ENCODE data around the gene ANKRD60.
A peak's percentile ranks its signal among the peaks of the same experiment; 100 is the strongest.

Gene ANKRD60

DNA sequence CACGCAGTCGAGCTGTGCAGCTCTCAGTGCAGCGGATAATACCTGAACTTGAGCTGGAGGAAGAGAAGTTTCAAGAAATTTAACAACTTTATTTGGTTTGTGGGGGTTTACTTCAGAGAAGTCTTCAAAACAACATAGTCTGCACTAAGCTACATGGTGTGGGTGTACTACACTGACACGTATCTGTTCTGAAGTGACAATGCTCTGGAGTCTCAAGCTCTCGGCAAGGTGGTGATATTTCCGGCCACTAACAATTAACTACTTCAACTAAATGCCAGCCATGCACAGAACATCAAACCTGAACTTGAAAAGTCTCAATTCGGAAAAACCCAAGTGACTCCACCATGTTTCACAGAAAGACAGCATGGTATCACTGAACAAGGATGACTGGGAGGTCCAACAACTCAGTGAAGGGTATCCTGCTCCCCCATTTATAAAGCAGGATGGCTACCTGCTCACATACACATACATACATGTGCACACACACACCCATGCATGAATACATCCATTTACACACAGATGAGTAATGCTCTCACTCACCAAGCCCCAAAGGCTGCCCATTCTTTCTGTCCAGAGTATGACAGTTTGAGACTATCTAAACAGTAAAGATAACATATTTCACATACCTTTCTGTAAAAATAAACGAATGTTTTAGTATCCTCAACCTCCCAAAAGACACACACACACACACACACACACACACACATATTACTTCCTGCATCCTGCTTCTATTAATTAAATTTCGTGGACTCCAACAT lies 15.4 kb upstream of the ANKRD60 start:
- no peak for DNase-seq

DNA sequence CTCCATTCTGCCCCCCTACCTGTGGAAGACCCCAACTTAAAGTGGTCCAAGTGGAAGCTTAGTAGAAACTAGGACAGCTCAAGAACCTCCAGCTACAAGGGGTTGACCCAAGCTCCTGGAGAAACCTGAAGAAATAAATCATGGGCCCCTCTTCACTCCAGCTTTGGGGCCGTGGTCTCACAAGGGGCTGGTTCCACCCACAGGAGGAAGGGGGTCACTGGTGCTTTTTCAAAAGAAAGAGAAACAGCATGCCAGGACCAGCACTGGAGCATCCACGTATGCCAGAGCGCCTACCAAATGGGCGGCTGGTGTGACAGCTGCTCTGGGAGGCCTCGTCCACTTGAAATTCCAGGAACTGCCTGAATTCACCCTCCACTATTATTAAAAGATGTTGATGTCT lies 14.4 kb upstream of the ANKRD60 start:
- DNase-seq = no peak

- DNase-seq = no peak
Measured at GRCh38 chr20:58241766-58242465, 13.5 kb upstream of the ANKRD60 start.

GRCh38 chr20:58240471-58240870 lies 12.0 kb upstream of the ANKRD60 start:
- no peak for DNase-seq

DNA sequence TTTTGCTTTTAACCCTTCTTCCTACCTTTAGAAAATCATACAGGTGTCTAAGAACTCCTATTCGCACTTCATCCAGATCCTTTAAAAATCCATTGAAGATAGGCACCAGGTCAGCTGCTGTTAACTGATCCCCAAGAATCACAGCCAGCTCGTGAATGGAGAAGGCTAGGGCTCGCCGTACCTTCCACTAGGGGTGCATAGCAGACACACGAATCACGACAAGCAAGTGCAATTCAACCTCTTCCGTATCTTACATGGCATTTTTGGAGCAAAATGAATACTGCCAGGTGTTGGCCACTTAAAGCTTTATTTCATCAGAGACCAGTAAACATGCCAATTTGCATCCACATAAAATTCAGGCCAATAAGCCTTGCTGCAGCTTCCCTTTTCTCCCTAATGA lies 10.8 kb upstream of the ANKRD60 start:
- DNase-seq = no peak

- no peak for DNase-seq
Measured at GRCh38 chr20:58238490-58238889, 10.0 kb upstream of the ANKRD60 start.

DNA sequence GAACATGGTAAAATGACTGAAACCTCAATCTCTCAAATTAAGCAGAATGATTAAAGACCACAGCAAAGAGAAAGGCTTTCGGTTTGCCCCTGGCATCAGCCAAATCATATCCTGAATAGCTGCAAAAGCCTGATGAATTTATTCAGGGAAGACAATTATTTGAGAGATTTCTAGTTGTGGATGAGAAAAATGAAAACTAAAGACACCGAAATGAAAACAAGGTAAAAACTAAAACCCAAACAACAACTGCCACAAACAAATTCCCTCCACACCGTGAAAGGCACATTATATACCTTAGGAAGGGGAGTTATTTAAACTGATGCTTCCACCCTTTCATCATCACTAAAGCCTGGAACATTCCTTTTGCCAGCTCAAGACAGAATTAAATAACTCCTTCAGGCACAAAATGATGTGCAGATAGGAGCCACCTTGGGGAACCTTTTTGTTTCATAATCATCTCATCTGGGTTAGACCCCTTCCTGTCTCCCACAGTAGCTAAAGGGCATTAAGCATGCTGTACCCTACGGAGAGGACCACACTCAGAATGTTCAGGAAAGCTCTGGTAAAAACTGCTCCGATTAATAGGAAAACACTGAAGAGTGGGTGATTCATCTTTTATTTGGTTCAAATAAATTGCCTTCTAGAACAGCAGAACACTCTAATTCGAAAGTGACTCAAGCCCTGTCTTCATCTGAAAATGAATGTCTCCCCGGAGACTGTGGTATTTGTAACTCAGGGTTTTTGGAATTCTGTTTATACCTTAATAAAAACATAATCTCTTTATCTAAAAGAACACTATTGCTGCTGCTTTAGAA lies 9.1 kb upstream of the ANKRD60 start:
- DNase-seq = no peak

GRCh38 chr20:58236612-58237317 lies 8.3 kb upstream of the ANKRD60 start:
- peak; percentile 74 for DNase-seq

DNA sequence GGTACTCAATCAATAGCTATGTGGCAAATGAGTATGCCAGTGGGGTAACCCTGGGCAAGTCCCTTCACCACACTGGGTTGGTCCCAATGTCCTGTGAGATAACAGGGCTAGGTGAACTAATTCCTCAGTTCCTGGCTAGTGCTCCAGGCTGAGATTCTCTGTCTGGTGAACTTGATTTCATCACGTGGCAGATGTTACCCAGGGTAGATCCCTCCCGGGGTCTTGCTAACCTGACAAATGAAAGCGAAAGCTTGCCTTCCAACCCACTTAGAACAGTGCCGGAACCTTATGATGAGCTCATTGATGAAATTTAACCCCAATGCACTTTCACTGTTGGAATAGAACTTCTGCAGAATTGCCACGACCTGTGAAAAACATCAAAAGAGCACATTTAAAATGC lies 6.6 kb upstream of the ANKRD60 start:
- DNase-seq = no peak

DNA sequence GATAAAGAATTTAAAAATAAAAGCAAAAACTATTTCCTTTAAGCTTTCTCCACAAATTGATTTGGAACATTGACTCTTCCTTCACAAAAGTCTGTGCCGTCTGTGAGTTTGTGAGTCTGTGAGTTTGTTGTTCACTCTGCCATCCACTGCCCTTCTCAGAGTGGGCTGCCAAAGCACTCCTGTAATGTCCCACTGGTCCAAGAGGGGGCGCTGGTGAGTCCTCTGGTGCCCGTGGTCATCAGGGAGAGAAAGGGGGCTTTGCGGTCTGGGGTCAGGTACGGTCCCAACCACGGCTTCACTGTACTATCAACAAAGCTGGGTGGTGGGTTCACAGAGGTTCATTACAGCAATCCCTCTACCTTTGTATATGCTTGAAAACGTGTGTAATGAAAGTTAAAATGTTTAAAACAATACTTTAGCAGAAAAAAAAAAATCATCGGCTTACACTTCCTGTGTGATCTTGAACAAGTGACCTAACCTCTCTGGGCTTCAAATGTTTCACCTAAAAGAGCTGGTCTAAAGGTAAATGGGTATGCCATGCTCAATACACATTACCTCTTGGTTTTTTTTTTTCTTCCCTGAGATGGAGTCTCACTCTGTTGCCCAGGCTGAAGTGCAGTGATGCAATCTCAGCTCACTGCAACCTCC lies 5.6 kb upstream of the ANKRD60 start:
- DNase-seq = no peak

DNA sequence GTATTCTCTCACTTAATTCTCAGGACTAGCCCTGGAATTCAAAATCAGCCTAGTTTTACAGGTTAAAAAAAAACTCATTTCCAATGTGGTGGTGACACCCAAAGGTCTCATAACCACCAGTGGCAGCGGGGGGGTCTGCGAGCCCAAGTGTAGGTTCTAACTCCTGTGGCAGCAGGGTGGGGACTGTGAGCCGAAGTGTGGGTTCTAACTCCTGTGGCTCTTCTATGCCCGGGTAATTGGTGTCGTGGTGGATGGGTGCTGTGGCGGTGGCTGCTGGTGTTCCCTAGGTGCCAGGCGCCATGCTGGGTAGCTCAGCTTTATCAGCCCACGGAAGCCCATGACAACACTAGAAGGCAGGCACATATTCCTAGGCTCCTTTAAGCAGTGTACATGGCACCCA lies 4.9 kb upstream of the ANKRD60 start:
- no peak for DNase-seq

- DNase-seq = peak; percentile 28
Measured at GRCh38 chr20:58231683-58232082, 3.2 kb upstream of the ANKRD60 start.

DNA sequence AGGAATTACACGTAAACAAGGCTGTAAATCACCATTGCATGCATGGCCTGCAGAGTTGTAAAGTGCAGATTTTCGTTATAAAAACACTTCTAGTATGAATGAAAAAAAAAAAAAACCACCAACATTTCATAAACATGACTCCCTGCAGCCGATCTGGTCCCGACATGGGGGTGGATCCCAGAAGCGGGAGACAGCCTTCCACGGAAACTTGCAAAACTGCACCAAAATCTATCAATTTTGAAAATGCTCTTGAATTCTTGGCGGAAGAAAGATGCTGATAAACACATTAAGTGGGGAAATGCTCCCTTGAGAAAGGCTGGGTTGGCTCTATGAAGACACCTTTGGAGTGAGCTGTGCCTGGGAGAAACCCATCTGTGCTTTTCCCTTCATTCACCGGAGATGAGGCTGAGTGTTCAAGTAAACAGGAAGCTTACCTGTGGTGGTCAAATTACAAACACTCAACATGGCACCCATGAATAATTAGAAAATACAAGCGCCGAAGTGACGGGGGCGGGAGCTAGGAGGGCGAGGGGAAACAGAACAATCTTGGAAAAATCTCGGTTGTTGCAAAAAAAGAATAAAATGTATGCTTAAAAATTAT lies 845 bp upstream of the ANKRD60 start:
- DNase-seq = peak; percentile 28

- no peak for DNase-seq
Measured at GRCh38 chr20:58228103-58228483, 360 bp downstream of the ANKRD60 start.

- no peak for DNase-seq
Measured at GRCh38 chr20:58227391-58228102, 906 bp downstream of the ANKRD60 start.

GRCh38 chr20:58225452-58226200 lies 2.8 kb downstream of the ANKRD60 start:
- DNase-seq = no peak

GRCh38 chr20:58224974-58225373 lies 3.5 kb downstream of the ANKRD60 start:
- no peak for DNase-seq

DNA sequence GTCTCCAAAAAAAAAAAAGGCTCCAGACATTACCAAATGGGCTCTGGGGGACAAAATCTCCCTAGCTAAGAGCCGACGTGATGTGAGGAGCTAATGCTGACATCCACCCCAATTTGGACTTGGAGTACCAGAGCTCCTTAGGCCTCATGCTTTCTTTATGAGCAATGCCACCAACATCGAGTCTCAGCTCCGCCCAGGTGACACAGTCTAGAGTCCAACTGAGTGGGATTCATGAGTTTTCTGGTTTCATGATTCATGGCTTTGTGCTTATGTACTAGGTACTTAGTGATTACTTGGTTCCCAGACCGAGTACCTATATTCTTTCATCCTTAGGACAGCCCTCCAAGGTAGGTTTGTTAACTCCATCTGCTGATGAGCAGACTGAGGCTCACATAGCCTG lies 4.4 kb downstream of the ANKRD60 start:
- DNase-seq = no peak

DNA sequence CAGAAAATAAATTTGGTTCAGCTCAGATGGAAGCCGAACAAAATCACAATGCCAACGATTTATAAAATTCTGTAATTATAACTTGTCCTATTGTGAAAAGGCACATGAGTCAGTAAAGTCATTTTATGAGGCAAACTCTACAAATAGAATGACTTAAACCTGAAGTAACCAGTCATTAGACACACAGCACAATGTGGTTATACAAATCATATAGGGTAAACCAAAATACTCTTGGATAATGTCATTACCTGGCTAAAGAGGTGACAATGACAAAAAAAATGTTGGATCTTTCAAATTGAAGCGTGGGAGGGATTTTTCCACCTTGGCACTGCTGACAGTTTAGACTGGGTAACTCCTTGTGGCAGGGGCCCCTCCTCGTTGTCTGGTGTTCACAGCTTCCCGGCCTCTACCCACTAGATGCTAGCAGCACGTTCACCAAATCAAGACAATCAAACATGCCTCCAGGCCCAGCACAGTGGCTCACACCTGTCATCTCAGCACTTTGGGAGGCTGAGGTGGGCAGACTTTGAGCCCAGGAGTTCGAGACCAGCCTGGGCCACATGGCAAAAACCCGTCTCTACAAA lies 5.0 kb downstream of the ANKRD60 start:
- DNase-seq = no peak

GRCh38 chr20:58222446-58222845 lies 6.0 kb downstream of the ANKRD60 start:
- DNase-seq = no peak

Measured in NCI-H526 treated with DMSO at 0.1 percent for 48 hours (cell line).